Measurements from ENCODE around the gene CPLANE2. TPM values are rescaled to one million over a fixed set of nuclear protein-coding genes. Genes with fewer than 3 reads are reported as not detected.

Gene CPLANE2
- total RNA-seq, 1 donor = 1.8 TPM

- Histone ChIP-seq H3K4me3 (ENCODE audit: low read length) (no peak overlapping the region), H3K27me3 (ENCODE audit: insufficient read depth, low read length) (no peaks in the 10 kb centered on the region), H3K4me1 (ENCODE audit: insufficient read depth, low read length) (peaks cover 19% of the 10 kb centered on the region), H3K9me3 (ENCODE audit: low read depth, low read length) (no peaks in the 10 kb centered on the region)
Measured at GRCh38 chr1:16211824-16212223, 25.2 kb downstream of the CPLANE2 start.

DNA sequence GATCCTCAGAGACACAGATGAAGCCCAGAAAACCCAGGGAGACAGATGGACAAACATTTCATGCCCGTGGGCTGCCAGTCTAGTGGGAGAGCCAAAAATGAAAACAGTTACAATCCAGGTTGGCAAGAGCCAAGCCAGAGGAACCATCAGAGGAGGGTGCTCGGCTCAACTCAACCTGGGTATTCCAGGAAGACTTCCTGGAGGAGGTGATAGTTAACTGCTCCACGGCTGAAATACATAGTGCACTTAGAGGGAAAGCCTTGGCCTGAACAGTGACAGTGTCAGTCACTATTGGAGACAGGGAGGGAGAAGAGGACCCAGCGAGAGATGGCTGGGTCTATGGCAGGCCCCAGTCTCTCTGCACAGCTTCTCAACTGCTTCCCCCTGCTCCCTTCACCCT, 26.4 kb downstream of the CPLANE2 start:
- Histone ChIP-seq H3K9me3 (ENCODE audit: low read depth, low read length) (no peaks in the 10 kb centered on the region), H3K4me1 (ENCODE audit: insufficient read depth, low read length) (peaks cover 15% of the 10 kb centered on the region), H3K4me3 (ENCODE audit: low read length) (no peak overlapping the region), H3K27me3 (ENCODE audit: insufficient read depth, low read length) (no peaks in the 10 kb centered on the region)

GRCh38 chr1:16209847-16210407, 27.1 kb downstream of the CPLANE2 start:
- no peaks in the 10 kb centered on the region for H3K27me3 ChIP-seq (ENCODE audit: insufficient read depth, low read length)
- no peak overlapping the region for H3K4me3 ChIP-seq (ENCODE audit: low read length)
- H3K4me1 ChIP-seq (ENCODE audit: insufficient read depth, low read length) = peaks cover 15% of the 10 kb centered on the region
- H3K9me3 ChIP-seq (ENCODE audit: low read depth, low read length) = no peaks in the 10 kb centered on the region

DNA sequence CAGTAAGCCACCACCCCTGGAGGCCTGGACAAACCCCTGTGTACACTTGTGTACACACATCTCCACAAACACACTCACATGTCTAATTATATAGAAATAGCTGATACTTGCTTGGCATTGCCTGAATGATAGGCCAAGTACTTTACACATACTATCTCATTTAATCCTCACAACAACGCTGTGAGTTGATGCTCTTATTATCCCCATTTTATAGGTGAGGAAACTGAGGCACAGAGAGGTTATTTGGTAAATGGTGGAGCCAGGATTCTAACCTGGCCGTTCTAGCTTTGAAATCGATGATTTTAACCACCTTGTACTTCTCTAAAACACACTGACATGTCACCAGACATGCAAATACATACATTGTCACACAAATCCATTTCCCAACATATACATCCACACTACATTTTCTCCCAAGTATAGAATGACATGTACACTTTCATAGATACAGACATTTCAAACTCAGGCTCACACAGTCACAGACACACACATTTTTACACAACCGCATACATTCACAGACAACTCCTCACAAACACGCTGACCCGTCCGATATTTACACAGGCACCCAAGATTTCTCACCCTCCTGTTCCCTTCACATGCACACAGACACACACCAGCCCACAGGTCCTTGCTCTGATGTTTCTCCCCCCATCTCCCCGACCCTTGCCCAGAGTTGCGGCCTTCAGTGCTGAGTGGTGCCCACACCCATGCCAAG, 27.7 kb downstream of the CPLANE2 start:
- Histone ChIP-seq H3K27me3 (ENCODE audit: insufficient read depth, low read length) (no peaks in the 10 kb centered on the region), H3K4me3 (ENCODE audit: low read length) (no peak overlapping the region), H3K9me3 (ENCODE audit: low read depth, low read length) (no peaks in the 10 kb centered on the region), H3K4me1 (ENCODE audit: insufficient read depth, low read length) (peaks cover 15% of the 10 kb centered on the region)

- no peak overlapping the region for H3K4me3 ChIP-seq (ENCODE audit: low read length)
Measured at GRCh38 chr1:16208270-16208987, 28.6 kb downstream of the CPLANE2 start.

GRCh38 chr1:16207318-16208269, 29.4 kb downstream of the CPLANE2 start:
- H3K9me3 ChIP-seq (ENCODE audit: low read depth, low read length) = no peaks in the 10 kb centered on the region
- peak overlapping the region; percentile 45 for H3K4me3 ChIP-seq (ENCODE audit: low read length)
- H3K27me3 ChIP-seq (ENCODE audit: insufficient read depth, low read length) = no peaks in the 10 kb centered on the region
- peaks cover 15% of the 10 kb centered on the region for H3K4me1 ChIP-seq (ENCODE audit: insufficient read depth, low read length)

More at GRCh38 chr1:16208270-16208987, 28.6 kb downstream of the CPLANE2 start:
- peaks cover 15% of the 10 kb centered on the region for H3K4me1 ChIP-seq (ENCODE audit: insufficient read depth, low read length)
- H3K9me3 ChIP-seq (ENCODE audit: low read depth, low read length) = no peaks in the 10 kb centered on the region
- no peaks in the 10 kb centered on the region for H3K27me3 ChIP-seq (ENCODE audit: insufficient read depth, low read length)

- Histone ChIP-seq H3K4me1 (ENCODE audit: insufficient read depth, low read length) (peaks cover 15% of the 10 kb centered on the region), H3K4me3 (ENCODE audit: low read length) (peak overlapping the region; percentile 45), H3K9me3 (ENCODE audit: low read depth, low read length) (no peaks in the 10 kb centered on the region), H3K27me3 (ENCODE audit: insufficient read depth, low read length) (no peaks in the 10 kb centered on the region)
Measured at GRCh38 chr1:16206547-16207317, 30.3 kb downstream of the CPLANE2 start.

- H3K27me3 ChIP-seq (ENCODE audit: insufficient read depth, low read length) = no peaks in the 10 kb centered on the region
- peak overlapping the region; percentile 36 for H3K4me3 ChIP-seq (ENCODE audit: low read length)
- peaks cover 15% of the 10 kb centered on the region for H3K4me1 ChIP-seq (ENCODE audit: insufficient read depth, low read length)
- H3K9me3 ChIP-seq (ENCODE audit: low read depth, low read length) = no peaks in the 10 kb centered on the region
Measured at GRCh38 chr1:16205891-16206546, 31.0 kb downstream of the CPLANE2 start.

GRCh38 chr1:16205334-16205671, 31.7 kb downstream of the CPLANE2 start:
- peaks cover 15% of the 10 kb centered on the region for H3K4me1 ChIP-seq (ENCODE audit: insufficient read depth, low read length)
- no peak overlapping the region for H3K4me3 ChIP-seq (ENCODE audit: low read length)
- no peaks in the 10 kb centered on the region for H3K9me3 ChIP-seq (ENCODE audit: low read depth, low read length)
- H3K27me3 ChIP-seq (ENCODE audit: insufficient read depth, low read length) = no peaks in the 10 kb centered on the region

DNA sequence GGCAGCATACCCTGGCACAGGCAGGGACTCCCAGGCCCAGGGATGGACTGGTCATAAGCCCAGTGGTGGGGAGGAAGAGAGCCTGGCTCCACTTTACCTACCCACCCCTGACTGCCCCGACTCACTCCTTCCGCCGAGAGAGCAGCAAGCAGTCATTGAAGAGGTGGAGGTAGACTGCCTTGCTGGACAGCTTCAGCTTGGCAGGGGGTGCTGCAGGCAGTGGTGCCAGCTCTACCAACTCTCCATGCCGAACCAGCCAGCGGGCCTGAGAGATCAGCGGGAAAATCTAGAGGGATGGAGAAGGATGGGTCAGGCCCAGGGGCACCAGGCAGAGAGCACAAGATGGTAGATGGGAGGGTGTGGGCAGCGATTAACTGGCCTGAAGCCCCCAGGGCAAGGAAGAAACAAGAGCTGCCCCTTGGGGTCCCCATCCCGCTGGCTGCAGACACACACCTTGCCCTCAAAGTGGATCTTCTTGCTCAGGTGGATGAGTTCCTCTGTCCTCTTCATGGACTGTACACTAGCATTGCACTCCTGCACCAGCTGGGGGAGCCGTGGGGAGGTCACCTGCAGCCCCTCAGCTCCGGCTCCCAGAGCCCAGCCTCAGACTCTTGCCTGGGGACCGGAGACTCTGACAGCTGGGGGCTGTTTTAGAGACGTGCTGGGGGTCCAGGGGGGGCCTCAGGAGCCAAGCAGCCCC, 32.2 kb downstream of the CPLANE2 start:
- peaks cover 15% of the 10 kb centered on the region for H3K4me1 ChIP-seq (ENCODE audit: insufficient read depth, low read length)
- H3K27me3 ChIP-seq (ENCODE audit: insufficient read depth, low read length) = no peaks in the 10 kb centered on the region
- no peaks in the 10 kb centered on the region for H3K9me3 ChIP-seq (ENCODE audit: low read depth, low read length)
- no peak overlapping the region for H3K4me3 ChIP-seq (ENCODE audit: low read length)

GRCh38 chr1:16204216-16204615, 32.8 kb downstream of the CPLANE2 start:
- H3K4me3 ChIP-seq (ENCODE audit: low read length) = no peak overlapping the region
- peaks cover 15% of the 10 kb centered on the region for H3K4me1 ChIP-seq (ENCODE audit: insufficient read depth, low read length)
- no peaks in the 10 kb centered on the region for H3K27me3 ChIP-seq (ENCODE audit: insufficient read depth, low read length)
- no peaks in the 10 kb centered on the region for H3K9me3 ChIP-seq (ENCODE audit: low read depth, low read length)

DNA sequence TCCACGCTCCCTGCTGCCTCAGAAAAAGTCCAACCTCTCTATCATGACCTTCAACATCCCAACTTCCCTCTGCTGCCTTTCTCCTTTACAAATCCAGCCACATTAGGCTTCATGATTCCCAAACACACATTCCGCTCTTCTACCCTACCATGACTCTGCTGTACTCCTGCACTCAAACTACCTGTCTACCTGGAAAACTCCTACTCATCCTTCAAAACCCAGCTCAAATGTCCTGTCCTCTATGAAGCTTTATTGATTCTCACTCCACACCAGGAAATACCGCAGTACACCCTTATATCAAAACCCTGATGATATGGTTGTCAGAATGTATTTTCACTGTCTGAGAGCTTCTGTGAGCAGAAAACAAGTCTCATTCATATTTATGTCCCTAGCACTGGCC, 33.4 kb downstream of the CPLANE2 start:
- no peaks in the 10 kb centered on the region for H3K27me3 ChIP-seq (ENCODE audit: insufficient read depth, low read length)
- no peaks in the 10 kb centered on the region for H3K9me3 ChIP-seq (ENCODE audit: low read depth, low read length)
- peaks cover 15% of the 10 kb centered on the region for H3K4me1 ChIP-seq (ENCODE audit: insufficient read depth, low read length)
- H3K4me3 ChIP-seq (ENCODE audit: low read length) = no peak overlapping the region
